Calu3 (cell line): ENCODE results near the gene RPS16. TPM values are rescaled to one million over a fixed set of nuclear protein-coding genes. Genes with fewer than 3 reads are reported as not detected.
A peak's percentile ranks its signal among the peaks of the same experiment; 100 is the strongest.

Experiments used
- BruUV-seq: library from RNA; stranded (reverse); fragments of 400-500 nt; replicated peaks from 2 replicates; lab custom pipeline; 2021; lab: Mats Ljungman, UMichigan
- CTCF ChIA-PET: fragments of 300-600 bp; sonication (Branson Sonifier 250); formaldehyde crosslinking; loops from one replicate; lab custom pipeline; 2022; ENCODE audit warnings: antibody characterized with exemption; lab: Charles Lee
- DNase-seq: peaks from one replicate; pipeline ENCODE4 v3.0.0; 2022
- H3K27ac Mint-ChIP-seq: one replicate; pipeline ENCODE4 v1.8.0; 2022; ENCODE audit warnings: mixed read lengths; ENCODE audit not compliant: unreplicated experiment
- H3K27me3 Mint-ChIP-seq: one replicate; pipeline ENCODE4 v1.8.0; 2022; ENCODE audit warnings: mixed read lengths; ENCODE audit not compliant: unreplicated experiment
- H3K36me3 Mint-ChIP-seq: one replicate; pipeline ENCODE4 v1.8.0; 2022; ENCODE audit warnings: mild to moderate bottlenecking, moderate library complexity, mixed read lengths; ENCODE audit not compliant: insufficient read depth, unreplicated experiment
- H3K4me1 Mint-ChIP-seq: one replicate; pipeline ENCODE4 v1.8.0; 2022; ENCODE audit warnings: mild to moderate bottlenecking, low read depth, mixed read lengths; ENCODE audit not compliant: unreplicated experiment
- H3K4me3 Mint-ChIP-seq: one replicate; pipeline ENCODE4 v1.8.0; 2022; ENCODE audit warnings: mild to moderate bottlenecking, low read depth, moderate library complexity, mixed read lengths; ENCODE audit not compliant: unreplicated experiment
- H3K9me3 Mint-ChIP-seq: one replicate; pipeline ENCODE4 v1.8.0; 2022; ENCODE audit warnings: low read depth, mixed read lengths; ENCODE audit not compliant: unreplicated experiment
- intact Hi-C: fragments of 100-400 bp; cut with micrococcal nuclease; formaldehyde crosslinking; loops from one replicate; pipeline ENCODE4 v1.10.0; 2022; ENCODE audit not compliant: unreplicated experiment
- total RNA-seq: library from RNA; stranded (reverse); gene quantifications from 2 replicates; pipeline ENCODE4 v1.2.3, GENCODE V29; 2022
- TF ChIP-seq, protein P1 (sequence below): fragments of 200-600 bp; IDR thresholded peaks from one replicate; pipeline ENCODE4 v1.8.0; 2022; ENCODE audit warnings: antibody characterized with exemption; ENCODE audit not compliant: unreplicated experiment

RPS16 gene
- total RNA-seq, 1 experiment from 2014 or later = 1,929 TPM

DNA sequence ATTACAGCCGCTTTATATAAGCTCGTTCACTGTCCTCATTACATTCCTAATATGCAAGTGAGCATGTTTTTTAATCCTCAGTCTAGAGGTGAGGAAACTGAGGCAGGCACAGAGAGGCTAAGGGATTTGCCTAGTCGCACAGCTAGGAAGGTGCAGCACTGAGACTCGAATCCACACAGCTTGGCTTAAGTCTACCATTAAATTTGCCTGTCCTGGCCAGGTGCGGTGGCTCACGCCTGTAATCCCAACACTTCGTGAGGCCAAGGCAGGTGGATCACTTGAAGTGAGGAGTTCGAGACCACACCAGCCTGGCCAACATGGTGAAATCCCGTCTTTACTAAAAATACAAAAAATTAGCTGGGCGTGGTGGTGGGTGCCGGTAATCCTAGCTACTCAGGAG, 8.0 kb downstream of the RPS16 start:
- Mint-ChIP-seq H3K9me3 (no peaks in the 10 kb centered on the region), H3K4me3 (no peak overlapping the region), H3K27ac (no peak overlapping the region), H3K27me3 (no peaks in the 10 kb centered on the region), H3K4me1 (peaks cover 9% of the 10 kb centered on the region), H3K36me3 (peaks cover 59% of the 10 kb centered on the region)
- no peak for DNase-seq
- CTCF ChIA-PET = interaction anchor here (0.7 kb wide), 2 partner anchors 10 to 1162 kb away, joined by 3 to 4 read pairs; no protein-coding TSS in a partner anchor
- no TSS peak for BruUV-seq
- TF ChIP-seq, protein P1, sequence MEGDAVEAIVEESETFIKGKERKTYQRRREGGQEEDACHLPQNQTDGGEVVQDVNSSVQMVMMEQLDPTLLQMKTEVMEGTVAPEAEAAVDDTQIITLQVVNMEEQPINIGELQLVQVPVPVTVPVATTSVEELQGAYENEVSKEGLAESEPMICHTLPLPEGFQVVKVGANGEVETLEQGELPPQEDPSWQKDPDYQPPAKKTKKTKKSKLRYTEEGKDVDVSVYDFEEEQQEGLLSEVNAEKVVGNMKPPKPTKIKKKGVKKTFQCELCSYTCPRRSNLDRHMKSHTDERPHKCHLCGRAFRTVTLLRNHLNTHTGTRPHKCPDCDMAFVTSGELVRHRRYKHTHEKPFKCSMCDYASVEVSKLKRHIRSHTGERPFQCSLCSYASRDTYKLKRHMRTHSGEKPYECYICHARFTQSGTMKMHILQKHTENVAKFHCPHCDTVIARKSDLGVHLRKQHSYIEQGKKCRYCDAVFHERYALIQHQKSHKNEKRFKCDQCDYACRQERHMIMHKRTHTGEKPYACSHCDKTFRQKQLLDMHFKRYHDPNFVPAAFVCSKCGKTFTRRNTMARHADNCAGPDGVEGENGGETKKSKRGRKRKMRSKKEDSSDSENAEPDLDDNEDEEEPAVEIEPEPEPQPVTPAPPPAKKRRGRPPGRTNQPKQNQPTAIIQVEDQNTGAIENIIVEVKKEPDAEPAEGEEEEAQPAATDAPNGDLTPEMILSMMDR = no peak
- intact Hi-C loops = no loop called here

DNA sequence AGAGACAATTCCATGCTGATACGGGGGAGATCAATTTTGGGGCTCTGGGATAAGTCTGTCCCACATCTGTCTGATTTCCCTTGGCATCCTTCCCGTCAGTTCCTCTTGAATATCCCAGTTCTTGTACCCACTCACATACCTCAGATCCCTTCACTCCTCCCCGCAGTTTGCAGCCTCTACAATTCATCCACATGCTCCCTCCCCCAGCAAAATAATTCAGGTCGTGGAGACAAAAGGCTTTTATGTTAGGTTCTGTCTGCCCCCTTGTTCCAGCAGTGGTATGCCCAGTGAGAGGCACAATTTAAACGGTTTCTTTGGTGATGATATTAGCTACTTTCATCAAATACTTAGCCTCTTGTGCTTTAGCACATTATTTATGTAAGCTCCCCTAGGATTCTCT, 9.6 kb downstream of the RPS16 start:
- H3K27ac Mint-ChIP-seq = peak overlapping the region; percentile 3
- H3K36me3 Mint-ChIP-seq = peaks cover 52% of the 10 kb centered on the region
- peaks cover 9% of the 10 kb centered on the region for H3K4me1 Mint-ChIP-seq
- CTCF ChIA-PET = interaction anchor here (1.8 kb wide), 1 partner anchor 12 kb away, joined by 4 read pairs; no protein-coding TSS in a partner anchor
- no peak overlapping the region for H3K4me3 Mint-ChIP-seq
- H3K27me3 Mint-ChIP-seq = no peaks in the 10 kb centered on the region
- no peaks in the 10 kb centered on the region for H3K9me3 Mint-ChIP-seq
- intact Hi-C loops = no loop called here
- TF ChIP-seq, protein P1 = no peak
- no TSS peak for BruUV-seq
- no peak for DNase-seq

DNA sequence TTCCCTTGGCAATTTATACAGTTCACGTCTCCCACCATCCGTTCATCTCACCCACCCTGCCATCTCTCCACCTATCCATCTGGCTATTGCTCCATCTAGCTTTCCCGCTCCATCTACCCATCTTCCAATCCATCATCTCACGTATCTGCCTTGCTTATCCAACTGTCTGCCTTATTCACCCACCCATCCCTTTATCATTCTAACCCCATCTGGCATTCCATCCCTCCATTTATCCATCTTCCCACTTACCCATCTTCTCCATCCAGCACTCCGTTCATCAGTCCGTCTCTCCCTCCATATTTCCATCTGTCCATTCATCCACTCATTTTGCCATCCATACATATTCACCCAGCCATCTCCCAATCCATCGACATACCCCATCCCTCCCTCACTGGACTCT, 10.0 kb downstream of the RPS16 start:
- DNase-seq = no peak
- Mint-ChIP-seq H3K27me3 (no peaks in the 10 kb centered on the region), H3K27ac (peak overlapping the region; percentile 3), H3K4me3 (no peak overlapping the region), H3K4me1 (peaks cover 7% of the 10 kb centered on the region), H3K36me3 (peaks cover 49% of the 10 kb centered on the region), H3K9me3 (no peaks in the 10 kb centered on the region)
- intact Hi-C loops = no loop called here
- BruUV-seq = no TSS peak
- CTCF ChIA-PET = interaction anchor here (1.8 kb wide), 1 partner anchor 11 kb away, joined by 4 read pairs; no protein-coding TSS in a partner anchor
- TF ChIP-seq, protein P1 = no peak

DNA sequence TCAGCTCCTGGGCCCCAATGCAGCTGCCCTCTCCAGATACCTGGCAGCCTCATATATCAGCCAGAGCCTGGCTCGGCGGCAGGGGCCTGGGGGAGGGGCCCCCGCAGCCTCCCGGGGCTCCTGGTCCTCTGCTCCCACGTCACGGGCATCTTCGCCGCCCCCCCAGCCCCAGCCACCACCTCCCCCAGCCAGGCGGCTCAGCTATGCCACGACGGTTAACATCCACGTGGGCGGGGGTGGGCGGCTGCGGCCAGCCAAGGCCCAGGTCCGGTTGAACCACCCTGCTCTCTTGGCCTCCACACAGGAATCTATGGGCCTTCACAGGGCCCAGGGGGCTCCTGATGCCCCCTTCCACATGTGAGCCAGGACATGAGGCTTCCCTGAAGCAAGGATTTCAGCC, 10.8 kb downstream of the RPS16 start:
- DNase-seq = no peak
- no peaks in the 10 kb centered on the region for H3K27me3 Mint-ChIP-seq
- H3K27ac Mint-ChIP-seq = no peak overlapping the region
- TF ChIP-seq, protein P1 = no peak
- no peaks in the 10 kb centered on the region for H3K4me1 Mint-ChIP-seq
- intact Hi-C loops = no loop called here
- H3K9me3 Mint-ChIP-seq = no peaks in the 10 kb centered on the region
- H3K36me3 Mint-ChIP-seq = peaks cover 51% of the 10 kb centered on the region
- BruUV-seq = no TSS peak
- no peak overlapping the region for H3K4me3 Mint-ChIP-seq
- CTCF ChIA-PET = no interaction called here
